ENCODE data around the gene RAPGEF2.

DNA sequence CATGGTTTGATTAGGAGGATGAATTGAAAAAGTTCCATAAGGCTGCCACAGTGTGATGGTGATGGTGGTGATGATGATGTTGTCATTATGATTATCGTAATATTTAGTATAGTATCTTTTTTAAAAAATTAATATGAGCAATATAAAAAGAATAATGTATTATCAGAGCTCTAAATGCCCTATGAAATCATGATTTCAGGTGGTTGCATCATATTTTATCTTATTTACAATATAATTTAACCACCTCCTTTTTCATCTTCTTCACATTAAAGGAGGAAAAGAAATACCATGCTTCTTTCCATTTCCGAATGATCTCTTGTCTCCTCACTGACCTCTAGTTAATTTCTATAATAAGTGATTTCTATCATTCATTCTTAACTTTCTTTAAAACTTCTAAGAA, 225.9 kb downstream of the RAPGEF2 start:
- TF ChIP-seq, protein P1, sequence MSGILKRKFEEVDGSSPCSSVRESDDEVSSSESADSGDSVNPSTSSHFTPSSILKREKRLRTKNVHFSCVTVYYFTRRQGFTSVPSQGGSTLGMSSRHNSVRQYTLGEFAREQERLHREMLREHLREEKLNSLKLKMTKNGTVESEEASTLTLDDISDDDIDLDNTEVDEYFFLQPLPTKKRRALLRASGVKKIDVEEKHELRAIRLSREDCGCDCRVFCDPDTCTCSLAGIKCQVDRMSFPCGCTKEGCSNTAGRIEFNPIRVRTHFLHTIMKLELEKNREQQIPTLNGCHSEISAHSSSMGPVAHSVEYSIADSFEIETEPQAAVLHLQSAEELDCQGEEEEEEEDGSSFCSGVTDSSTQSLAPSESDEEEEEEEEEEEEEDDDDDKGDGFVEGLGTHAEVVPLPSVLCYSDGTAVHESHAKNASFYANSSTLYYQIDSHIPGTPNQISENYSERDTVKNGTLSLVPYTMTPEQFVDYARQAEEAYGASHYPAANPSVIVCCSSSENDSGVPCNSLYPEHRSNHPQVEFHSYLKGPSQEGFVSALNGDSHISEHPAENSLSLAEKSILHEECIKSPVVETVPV (CRISPR knock-in tag; IDR thresholded peaks at IDR 0.05): no peak
- TF ChIP-seq ZFP30 (CRISPR knock-in tag; IDR thresholded peaks at IDR 0.05): no peak
- TF ChIP-seq ZFP3 (CRISPR knock-in tag; IDR thresholded peaks at IDR 0.05): no peak
